Skeletal muscle tissue (tissue), 4 donors: ENCODE data around the gene MAP7. TPM values are rescaled to one million over a fixed set of nuclear protein-coding genes. Genes with fewer than 3 reads are reported as not detected.

ENCODE experiments used
- H3K27ac ChIP-seq: one replicate; pipeline ENCODE4 v1.7.0; 2013; ENCODE audit warnings: mild to moderate bottlenecking, low read depth, low read length, inconsistent platforms
- H3K27me3 ChIP-seq, 3 donors: one replicate each; pipeline ENCODE4 v1.7.0; 2013; ENCODE audit warnings: low read length in 3 of 3; ENCODE audit not compliant: control insufficient read depth in 3 of 3, insufficient read depth in 3 of 3
- H3K36me3 ChIP-seq, 3 donors: one replicate each; pipeline ENCODE4 v1.7.0; 2013; ENCODE audit warnings: low read length in 3 of 3; ENCODE audit not compliant: control insufficient read depth in 3 of 3, insufficient read depth in 3 of 3
- H3K4me1 ChIP-seq, 3 donors: one replicate each; pipeline ENCODE4 v1.7.0; 2013; ENCODE audit warnings: low read length in 3 of 3, mild to moderate bottlenecking in 3 of 3; ENCODE audit not compliant: control insufficient read depth in 3 of 3, insufficient read depth in 3 of 3
- H3K4me3 ChIP-seq, 3 donors: one replicate each; pipeline ENCODE4 v1.7.0; 2013; ENCODE audit warnings: low read length in 3 of 3
- H3K9ac ChIP-seq, 3 donors: one replicate each; pipeline ENCODE4 v1.7.0; 2013; ENCODE audit warnings: low read length in 3 of 3, mild to moderate bottlenecking in 3 of 3, moderate library complexity in 2 of 3, low read depth in 1 of 3
- H3K9me3 ChIP-seq, 3 donors: one replicate each; pipeline ENCODE4 v1.7.0; 2013; ENCODE audit warnings: low read length in 3 of 3; ENCODE audit not compliant: control insufficient read depth in 3 of 3
- total RNA-seq: library from RNA; depleted of rRNA; stranded (reverse); fragments of >200 nt; gene quantifications from one replicate; pipeline ENCODE4 v1.2.3, GENCODE V29; 2014
- donor health status: Osteomylitis.

Gene MAP7
- total RNA-seq, 1 donor from 2014 or later: under 0.01 TPM

GRCh38 chr6:136365776-136366354 lies 184.4 kb downstream of the MAP7 start:
- H3K4me3 ChIP-seq: no peak overlapping the region
- peaks cover 0 to 2% (median 0%) of the 10 kb centered on the region in 3 donors for H3K36me3 ChIP-seq
- H3K9me3 ChIP-seq: no peaks in the 10 kb centered on the region
- no peaks in the 10 kb centered on the region for H3K27me3 ChIP-seq
- H3K9ac ChIP-seq: no peak overlapping the region
- no peak overlapping the region for H3K27ac ChIP-seq
- no peaks in the 10 kb centered on the region for H3K4me1 ChIP-seq

- H3K4me3 ChIP-seq: no peak overlapping the region
- no peaks in the 10 kb centered on the region for H3K9me3 ChIP-seq
- no peaks in the 10 kb centered on the region for H3K27me3 ChIP-seq
- no peak overlapping the region for H3K27ac ChIP-seq
- H3K36me3 ChIP-seq: peaks cover 0 to 2% (median 0%) of the 10 kb centered on the region in 3 donors
- no peaks in the 10 kb centered on the region for H3K4me1 ChIP-seq
- no peak overlapping the region for H3K9ac ChIP-seq
These were observed 187.5 kb downstream of the MAP7 start for GRCh38 chr6:136362421-136363356.

GRCh38 chr6:136361787-136362186 lies 188.4 kb downstream of the MAP7 start:
- no peaks in the 10 kb centered on the region for H3K4me1 ChIP-seq
- no peak overlapping the region for H3K9ac ChIP-seq
- H3K27me3 ChIP-seq: no peaks in the 10 kb centered on the region
- H3K36me3 ChIP-seq: peaks cover 0 to 2% (median 0%) of the 10 kb centered on the region in 3 donors
- H3K27ac ChIP-seq: no peak overlapping the region
- H3K9me3 ChIP-seq: no peaks in the 10 kb centered on the region
- no peak overlapping the region for H3K4me3 ChIP-seq

- Histone ChIP-seq H3K27ac (no peak overlapping the region), H3K4me3 (no peak overlapping the region), H3K4me1 (no peaks in the 10 kb centered on the region), H3K9ac (no peak overlapping the region), H3K36me3 (peaks cover 0 to 2% (median 0%) of the 10 kb centered on the region in 3 donors), H3K9me3 (no peaks in the 10 kb centered on the region), H3K27me3 (no peaks in the 10 kb centered on the region)
These were observed 189.4 kb downstream of the MAP7 start for GRCh38 chr6:136360783-136361182.

- H3K27me3 ChIP-seq: no peaks in the 10 kb centered on the region
- no peaks in the 10 kb centered on the region for H3K9me3 ChIP-seq
- H3K9ac ChIP-seq: no peak overlapping the region
- H3K27ac ChIP-seq: no peak overlapping the region
- H3K36me3 ChIP-seq: peaks cover 0 to 2% (median 0%) of the 10 kb centered on the region in 3 donors
- no peak overlapping the region for H3K4me3 ChIP-seq
- no peaks in the 10 kb centered on the region for H3K4me1 ChIP-seq
These were observed 190.4 kb downstream of the MAP7 start for GRCh38 chr6:136359851-136360250.

- H3K4me1 ChIP-seq: no peaks in the 10 kb centered on the region
- no peak overlapping the region for H3K9ac ChIP-seq
- no peak overlapping the region for H3K27ac ChIP-seq
- H3K36me3 ChIP-seq: no peaks in the 10 kb centered on the region
- no peaks in the 10 kb centered on the region for H3K27me3 ChIP-seq
- H3K4me3 ChIP-seq: no peak overlapping the region
- no peaks in the 10 kb centered on the region for H3K9me3 ChIP-seq
These were observed 198.6 kb downstream of the MAP7 start for GRCh38 chr6:136351518-136352110.

GRCh38 chr6:136350914-136351313 lies 199.3 kb downstream of the MAP7 start:
- no peaks in the 10 kb centered on the region for H3K36me3 ChIP-seq
- H3K9ac ChIP-seq: no peak overlapping the region
- no peaks in the 10 kb centered on the region for H3K9me3 ChIP-seq
- no peaks in the 10 kb centered on the region for H3K27me3 ChIP-seq
- H3K27ac ChIP-seq: no peak overlapping the region
- no peaks in the 10 kb centered on the region for H3K4me1 ChIP-seq
- H3K4me3 ChIP-seq: no peak overlapping the region

GRCh38 chr6:136347847-136348246 lies 202.4 kb downstream of the MAP7 start:
- no peaks in the 10 kb centered on the region for H3K9me3 ChIP-seq
- no peaks in the 10 kb centered on the region for H3K4me1 ChIP-seq
- H3K9ac ChIP-seq: no peak overlapping the region
- no peaks in the 10 kb centered on the region for H3K36me3 ChIP-seq
- no peak overlapping the region for H3K27ac ChIP-seq
- no peaks in the 10 kb centered on the region for H3K27me3 ChIP-seq
- no peak overlapping the region for H3K4me3 ChIP-seq

- no peak overlapping the region for H3K4me3 ChIP-seq
- no peaks in the 10 kb centered on the region for H3K9me3 ChIP-seq
- H3K27ac ChIP-seq: no peak overlapping the region
- no peaks in the 10 kb centered on the region for H3K27me3 ChIP-seq
- H3K4me1 ChIP-seq: no peaks in the 10 kb centered on the region
- H3K36me3 ChIP-seq: no peaks in the 10 kb centered on the region
- no peak overlapping the region for H3K9ac ChIP-seq
These were observed 205.1 kb downstream of the MAP7 start for GRCh38 chr6:136345145-136345544.

- no peaks in the 10 kb centered on the region for H3K27me3 ChIP-seq
- H3K4me3 ChIP-seq: no peak overlapping the region
- H3K4me1 ChIP-seq: no peaks in the 10 kb centered on the region
- no peaks in the 10 kb centered on the region for H3K9me3 ChIP-seq
- H3K9ac ChIP-seq: no peak overlapping the region
- no peaks in the 10 kb centered on the region for H3K36me3 ChIP-seq
- H3K27ac ChIP-seq: no peak overlapping the region
These were observed 205.8 kb downstream of the MAP7 start for GRCh38 chr6:136344420-136344819.
